Measurements from ENCODE around the gene GGT6.
A peak's percentile ranks its signal among the peaks of the same experiment; 100 is the strongest.
"Not testable (repeated sequence)": the region's sequence is repeated elsewhere in the genome, so short reads cannot be mapped to it uniquely, and the experiment has no call there.

The GGT6 gene

GRCh38 chr17:4591529-4591928 is 31.2 kb upstream of the GGT6 start:
- peak; percentile 38 for DNase-seq (ENCODE audit: low spot score)

GRCh38 chr17:4590981-4591453 is 30.6 kb upstream of the GGT6 start:
- DNase-seq (ENCODE audit: low spot score), result no peak

GRCh38 chr17:4590042-4590441 is 29.7 kb upstream of the GGT6 start:
- DNase-seq (ENCODE audit: low spot score), result not testable (repeated sequence)

GRCh38 chr17:4588898-4589625 is 28.7 kb upstream of the GGT6 start:
- DNase-seq (ENCODE audit: low spot score), result no peak

GRCh38 chr17:4588391-4588790 is 28.0 kb upstream of the GGT6 start:
- DNase-seq (ENCODE audit: low spot score), result no peak

- no peak for DNase-seq (ENCODE audit: low spot score)
Observed at GRCh38 chr17:4587803-4588202, 27.4 kb upstream of the GGT6 start.

GRCh38 chr17:4587195-4587594 is 26.8 kb upstream of the GGT6 start:
- DNase-seq (ENCODE audit: low spot score), result no peak

- DNase-seq (ENCODE audit: low spot score), result no peak
Observed at GRCh38 chr17:4586043-4586442, 25.7 kb upstream of the GGT6 start.

- DNase-seq (ENCODE audit: low spot score), result no peak
Observed at GRCh38 chr17:4585638-4585994, 25.2 kb upstream of the GGT6 start.

GRCh38 chr17:4584917-4585637 is 24.7 kb upstream of the GGT6 start:
- DNase-seq (ENCODE audit: low spot score), result no peak

GRCh38 chr17:4584101-4584916 is 23.9 kb upstream of the GGT6 start, which contains the start of gene SMTNL2:
SMTNL2 (plus strand) TSS chr17:4584529; CDS start chr17:4584606, 77 bp downstream.
- no peak for DNase-seq (ENCODE audit: low spot score)

GRCh38 chr17:4583782-4584100 is 23.4 kb upstream of the GGT6 start:
- no peak for DNase-seq (ENCODE audit: low spot score)

GRCh38 chr17:4583206-4583605 is 22.8 kb upstream of the GGT6 start:
- no peak for DNase-seq (ENCODE audit: low spot score)

- no peak for DNase-seq (ENCODE audit: low spot score)
Observed at GRCh38 chr17:4582691-4583090, 22.3 kb upstream of the GGT6 start.

GRCh38 chr17:4582101-4582501 is 21.7 kb upstream of the GGT6 start:
- DNase-seq (ENCODE audit: low spot score), result no peak

- no peak for DNase-seq (ENCODE audit: low spot score)
Observed at GRCh38 chr17:4580291-4580690, 19.9 kb upstream of the GGT6 start.

GRCh38 chr17:4579678-4580077 is 19.3 kb upstream of the GGT6 start:
- no peak for DNase-seq (ENCODE audit: low spot score)

- not testable (repeated sequence) for DNase-seq (ENCODE audit: low spot score)
Observed at GRCh38 chr17:4578349-4578748, 18.0 kb upstream of the GGT6 start.

- no peak for DNase-seq (ENCODE audit: low spot score)
Observed at GRCh38 chr17:4577386-4577993, 17.1 kb upstream of the GGT6 start.

- no peak for DNase-seq (ENCODE audit: low spot score)
Observed at GRCh38 chr17:4576729-4577322, 16.4 kb upstream of the GGT6 start.

- DNase-seq (ENCODE audit: low spot score), result no peak
Observed at GRCh38 chr17:4576161-4576558, 15.8 kb upstream of the GGT6 start.

- no peak for DNase-seq (ENCODE audit: low spot score)
Observed at GRCh38 chr17:4574448-4575045, 14.2 kb upstream of the GGT6 start.

All from AG08395 (cell line).